Tibial nerve (tissue), 4 donors: ENCODE data around the gene FER.

Source experiments
- EP300 ChIP-seq, 2 donors: sonication (generic); formaldehyde crosslinking; IDR thresholded peaks; one replicate each; pipeline ENCODE4 v1.6.1; 2017; ENCODE audit warnings: antibody characterized with exemption in 2 of 2, mild to moderate bottlenecking in 1 of 2
- POLR2A ChIP-seq, 2 donors: fragments of 450-650 bp; IDR thresholded peaks; one replicate each; pipeline ENCODE4 v1.6.1; 2017; ENCODE audit warnings: antibody characterized with exemption in 2 of 2, mild to moderate bottlenecking in 2 of 2, moderate library complexity in 2 of 2
- TF ChIP-seq, protein P1 (sequence below), 5 experiments: fragments of 200-600 bp in 3 of 5; fragments of 450-650 bp in 2 of 5; sonication (generic) in 3 of 5; IDR thresholded peaks; one replicate each; pipeline ENCODE4 v1.5.1; 2016 to 2019; ENCODE audit warnings: antibody characterized with exemption in 5 of 5, mild to moderate bottlenecking in 3 of 5, moderate library complexity in 2 of 5

DNA sequence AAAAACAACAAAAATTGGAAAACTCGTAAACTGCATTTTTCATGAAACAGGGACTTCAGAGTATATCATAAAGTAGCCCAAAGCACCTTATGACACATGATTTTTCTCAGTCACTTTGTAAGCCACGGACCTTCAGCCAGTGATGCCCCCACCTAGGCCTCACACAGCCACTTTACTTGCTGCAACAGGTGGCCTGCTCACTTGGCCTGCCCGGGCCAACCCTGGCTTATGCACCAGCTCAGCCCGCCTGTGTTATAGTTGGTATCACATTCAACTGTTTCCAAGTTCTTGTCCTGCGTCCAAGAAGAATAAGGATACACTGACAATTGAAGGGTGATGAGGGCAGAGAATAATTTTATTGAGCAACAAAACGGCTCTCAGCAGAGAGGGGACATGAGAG, 219.2 kb downstream of the FER start:
- TF ChIP-seq, protein P1, sequence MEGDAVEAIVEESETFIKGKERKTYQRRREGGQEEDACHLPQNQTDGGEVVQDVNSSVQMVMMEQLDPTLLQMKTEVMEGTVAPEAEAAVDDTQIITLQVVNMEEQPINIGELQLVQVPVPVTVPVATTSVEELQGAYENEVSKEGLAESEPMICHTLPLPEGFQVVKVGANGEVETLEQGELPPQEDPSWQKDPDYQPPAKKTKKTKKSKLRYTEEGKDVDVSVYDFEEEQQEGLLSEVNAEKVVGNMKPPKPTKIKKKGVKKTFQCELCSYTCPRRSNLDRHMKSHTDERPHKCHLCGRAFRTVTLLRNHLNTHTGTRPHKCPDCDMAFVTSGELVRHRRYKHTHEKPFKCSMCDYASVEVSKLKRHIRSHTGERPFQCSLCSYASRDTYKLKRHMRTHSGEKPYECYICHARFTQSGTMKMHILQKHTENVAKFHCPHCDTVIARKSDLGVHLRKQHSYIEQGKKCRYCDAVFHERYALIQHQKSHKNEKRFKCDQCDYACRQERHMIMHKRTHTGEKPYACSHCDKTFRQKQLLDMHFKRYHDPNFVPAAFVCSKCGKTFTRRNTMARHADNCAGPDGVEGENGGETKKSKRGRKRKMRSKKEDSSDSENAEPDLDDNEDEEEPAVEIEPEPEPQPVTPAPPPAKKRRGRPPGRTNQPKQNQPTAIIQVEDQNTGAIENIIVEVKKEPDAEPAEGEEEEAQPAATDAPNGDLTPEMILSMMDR (IDR thresholded peaks at IDR 0.05), result no peak
- TF ChIP-seq POLR2A (IDR thresholded peaks at IDR 0.05) (no peak), EP300 (IDR thresholded peaks at IDR 0.05) (no peak)
